DND-41 (cell line): ENCODE data around the gene DEPDC4.
"Not testable (repeated sequence)": the region's sequence is repeated elsewhere in the genome, so short reads cannot be mapped to it uniquely, and the experiment has no call there.

ENCODE experiments used
- CTCF ChIP-seq: IDR thresholded peaks from 2 replicates; pipeline ENCODE4 v1.5.1; 2012; ENCODE audit warnings: borderline replicate concordance, low read length, moderate library complexity, mild to moderate bottlenecking; ENCODE audit not compliant: poor library complexity, severe bottlenecking; ENCODE audit errors: extremely low read depth
- EZH2 ChIP-seq: IDR thresholded peaks from 3 replicates; pipeline ENCODE4 v1.6.1; 2012; ENCODE audit warnings: borderline replicate concordance, low read depth, mild to moderate bottlenecking, moderate library complexity, low read length, inconsistent platforms; ENCODE audit not compliant: severe bottlenecking

GRCh38 chr12:100284556-100284955 lies 17.7 kb upstream of the DEPDC4 start:
- not testable (repeated sequence) for TF ChIP-seq CTCF, EZH2
